Heart left ventricle (tissue), 16 donors: ENCODE measurements around the gene TERT. TPM values are rescaled to one million over a fixed set of nuclear protein-coding genes. Genes with fewer than 3 reads are reported as not detected.

ENCODE experiments used
- ATAC-seq, 4 donors: fragments of 200-7000 bp; cut with Tn5 transposase; one replicate each; pipeline ENCODE4 v1.9.1; 2020 to 2022; ENCODE audit warnings: moderate library complexity in 4 of 4, mild to moderate bottlenecking in 3 of 4, moderate number of reproducible peaks in 1 of 4
- DNase-seq, 5 donors: peaks; one replicate each; pipeline ENCODE4 v3.0.0-alpha.2; 2020
- H3K27ac ChIP-seq, 12 donors: fragments of 200-600 bp; sonication (generic) in 4 of 12; one replicate each; pipeline versions ENCODE4 v1.5.0 to v1.8.0; 2016 to 2022; ENCODE audit warnings: mild to moderate bottlenecking in 2 of 12
- H3K27me3 ChIP-seq, 9 donors: fragments of 200-600 bp; sonication (generic) in 2 of 9; one replicate each; pipeline versions ENCODE4 v1.5.1 to v1.8.0; 2016 to 2022; ENCODE audit warnings: mild to moderate bottlenecking in 3 of 9
- H3K36me3 ChIP-seq, 9 donors: fragments of 200-600 bp; sonication (generic) in 2 of 9; one replicate each; pipeline versions ENCODE4 v1.5.0 to v1.8.0; 2018 to 2022; ENCODE audit warnings: mild to moderate bottlenecking in 2 of 9
- H3K4me1 ChIP-seq, 12 donors: fragments of 200-600 bp; sonication (generic) in 4 of 12; one replicate each; pipeline versions ENCODE4 v1.5.0 to v1.8.0; 2016 to 2022; ENCODE audit warnings: mild to moderate bottlenecking in 3 of 12
- H3K4me3 ChIP-seq, 12 donors: fragments of 200-600 bp; sonication (generic) in 4 of 12; one replicate each; pipeline versions ENCODE4 v1.5.0 to v1.8.0; 2017 to 2022; ENCODE audit warnings: mild to moderate bottlenecking in 9 of 12, moderate library complexity in 4 of 12
- H3K9me3 ChIP-seq, 12 donors: fragments of 200-600 bp; sonication (generic) in 4 of 12; one replicate each; pipeline versions ENCODE4 v1.5.0 to v1.8.0; 2016 to 2022; ENCODE audit warnings: mild to moderate bottlenecking in 1 of 12
- POLR2A ChIP-seq, 2 donors: fragments of 450-650 bp; IDR thresholded peaks; one replicate each; pipeline ENCODE4 v1.6.1; 2017; ENCODE audit warnings: antibody characterized with exemption in 2 of 2, mild to moderate bottlenecking in 2 of 2, moderate library complexity in 2 of 2
- WGBS, 4 donors: extraction: QIAGEN DNeasy Blood & Tissue Kit in 2 of 4; methylation state at CpG; one replicate each; pipeline versions ENCODE4 v1.1.5 to v1.1.7; 2013 to 2018; 5-methylcytosine and 5-hydroxymethylcytosine counted together
- intact Hi-C, 10 donors: fragments of 100-400 bp; cut with DNase I; formaldehyde crosslinking; loops; one replicate each; pipeline versions ENCODE4 v1.11.1 to v1.14.2; 2022
- polyA plus RNA-seq, 2 donors: library from polyadenylated mRNA; stranded (reverse); fragments of 200-250 nt; gene quantifications; one replicate each; pipeline ENCODE4 v1.2.3, GENCODE V29; 2013
- total RNA-seq, 9 donors: library from RNA; depleted of rRNA in 2 of 9; stranded (reverse); fragments of >200 nt in 2 of 9; fragmentation: NEBNext Ultra II Directional in 3 of 9; extraction: Animal tissue kit (Norgen Biotek cat#: 25700) in 3 of 9; gene quantifications; one replicate each; pipeline versions ENCODE4 v1.1.0 to v1.2.4, GENCODE V29; 2016 to 2023
- TF ChIP-seq, protein P1 (sequence below), 12 donors: fragments of 200-600 bp; sonication (generic) in 4 of 12; IDR thresholded peaks; one replicate each; pipeline versions ENCODE4 v1.5.0 to v1.8.0; 2018 to 2022; ENCODE audit warnings: antibody characterized with exemption in 12 of 12, mild to moderate bottlenecking in 5 of 12
- donor health status: ischemic (EF 13 %, LVEDD 7.1; RV severe dilation, severe dysfunction).
- donor health status: healthy with polysubstance abuse.
- donor health status: DM: no; HTN: yes; CAD: no.
- donor health status: DM: no; HTN: no; CAD: no.
- donor health status: ischemic (EF 25% LVEDD 6.9; RV normal size, moderate dysfunction).
- donor health status: ischemic (EF 25% LVEDD 5.7; RV mildly dilated, moderate dysfunction).
- donor health status: healthy.
- donor health status: DM: yes; HTN: yes; CAD: no.
- donor health status: ischemic (EF 35%, LVEDD 5.7; RV mildly dilated, moderate dysfunction).
- donor health status: nonischemic (EF 11% LVEDD 7.7; RV severe dilation, severe dysfunction).
- donor health status: DM: yes; HTN: yes; CAD: no.
- donor health status: PGD.
- donor health status: ischemic (EF 29% LVEDD 5.4; RV normal size, mild dysfunction).
- donor health status: nonischemic (EF 23%, LVEDD 6.1; RV moderate dilation, normal function).

TERT gene
- total and polyA plus RNA-seq, 11 donors: not detected

DNA sequence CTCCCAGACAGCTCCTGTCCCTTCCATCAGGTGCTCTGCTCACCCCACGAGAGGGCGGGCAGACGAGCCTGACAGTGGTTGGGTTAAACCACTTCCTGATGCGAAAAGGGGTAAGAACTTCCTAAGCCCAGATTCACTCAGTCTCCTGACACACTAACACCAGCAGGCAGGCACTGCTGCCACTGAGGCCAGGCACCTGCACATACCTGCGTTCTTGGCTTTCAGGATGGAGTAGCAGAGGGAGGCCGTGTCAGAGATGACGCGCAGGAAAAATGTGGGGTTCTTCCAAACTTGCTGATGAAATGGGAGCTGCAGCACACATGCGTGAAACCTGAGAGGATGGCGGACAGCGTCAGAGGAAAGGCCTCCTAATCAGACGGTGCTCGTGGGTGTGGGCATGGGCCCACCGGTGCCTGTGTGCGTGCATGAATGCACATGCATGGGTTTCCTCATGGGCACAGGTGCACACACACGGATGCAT, 39.7 kb downstream of the TERT start:
- intact Hi-C loops: no loop called here
- Histone ChIP-seq H3K27me3 (peaks cover 0 to 21% (median 0%) of the 10 kb centered on the region in 9 donors), H3K36me3 (no peaks in the 10 kb centered on the region), H3K4me1 (no peaks in the 10 kb centered on the region), H3K4me3 (no peak overlapping the region), H3K9me3 (no peaks in the 10 kb centered on the region), H3K27ac (no peak overlapping the region)
- WGBS, 4 donors: 72 to 80% (median 76%) methylated on average over 16 of the region's 16 CpGs
- TF ChIP-seq, protein P1, sequence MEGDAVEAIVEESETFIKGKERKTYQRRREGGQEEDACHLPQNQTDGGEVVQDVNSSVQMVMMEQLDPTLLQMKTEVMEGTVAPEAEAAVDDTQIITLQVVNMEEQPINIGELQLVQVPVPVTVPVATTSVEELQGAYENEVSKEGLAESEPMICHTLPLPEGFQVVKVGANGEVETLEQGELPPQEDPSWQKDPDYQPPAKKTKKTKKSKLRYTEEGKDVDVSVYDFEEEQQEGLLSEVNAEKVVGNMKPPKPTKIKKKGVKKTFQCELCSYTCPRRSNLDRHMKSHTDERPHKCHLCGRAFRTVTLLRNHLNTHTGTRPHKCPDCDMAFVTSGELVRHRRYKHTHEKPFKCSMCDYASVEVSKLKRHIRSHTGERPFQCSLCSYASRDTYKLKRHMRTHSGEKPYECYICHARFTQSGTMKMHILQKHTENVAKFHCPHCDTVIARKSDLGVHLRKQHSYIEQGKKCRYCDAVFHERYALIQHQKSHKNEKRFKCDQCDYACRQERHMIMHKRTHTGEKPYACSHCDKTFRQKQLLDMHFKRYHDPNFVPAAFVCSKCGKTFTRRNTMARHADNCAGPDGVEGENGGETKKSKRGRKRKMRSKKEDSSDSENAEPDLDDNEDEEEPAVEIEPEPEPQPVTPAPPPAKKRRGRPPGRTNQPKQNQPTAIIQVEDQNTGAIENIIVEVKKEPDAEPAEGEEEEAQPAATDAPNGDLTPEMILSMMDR (IDR thresholded peaks at IDR 0.05): no peak
- no peak for TF ChIP-seq POLR2A (IDR thresholded peaks at IDR 0.05)
- ATAC-seq: no peak
- DNase-seq: no peak

- 78 to 84% (median 81%) methylated on average over 12 to 19 of the region's 19 CpGs for WGBS, 4 donors
- H3K4me3 ChIP-seq: no peak overlapping the region
- no peak for DNase-seq
- intact Hi-C loops: no loop called here
- H3K27ac ChIP-seq: no peak overlapping the region
- no peaks in the 10 kb centered on the region for H3K9me3 ChIP-seq
- TF ChIP-seq, protein P1 (IDR thresholded peaks at IDR 0.05): no peak
- no peak for TF ChIP-seq POLR2A (IDR thresholded peaks at IDR 0.05)
- no peak for ATAC-seq
- H3K4me1 ChIP-seq: no peaks in the 10 kb centered on the region
- H3K36me3 ChIP-seq: no peaks in the 10 kb centered on the region
- peaks cover 0 to 30% (median 0%) of the 10 kb centered on the region in 9 donors for H3K27me3 ChIP-seq
Measured at GRCh38 chr5:1254196-1254595, 40.7 kb downstream of the TERT start.

- peaks cover 0 to 36% (median 0%) of the 10 kb centered on the region in 9 donors for H3K27me3 ChIP-seq
- ATAC-seq (no peak), DNase-seq (no peak)
- no peaks in the 10 kb centered on the region for H3K36me3 ChIP-seq
- no peaks in the 10 kb centered on the region for H3K4me1 ChIP-seq
- H3K9me3 ChIP-seq: no peaks in the 10 kb centered on the region
- intact Hi-C loops: no loop called here
- no peak overlapping the region for H3K4me3 ChIP-seq
- H3K27ac ChIP-seq: no peak overlapping the region
- TF ChIP-seq, protein P1 (IDR thresholded peaks at IDR 0.05): no peak
- TF ChIP-seq POLR2A (IDR thresholded peaks at IDR 0.05): no peak
- WGBS, 4 donors: 80 to 85% (median 83%) methylated on average over 15 to 33 of the region's 33 CpGs
Measured at GRCh38 chr5:1253456-1254105, 41.3 kb downstream of the TERT start.

- no peak for TF ChIP-seq POLR2A (IDR thresholded peaks at IDR 0.05)
- TF ChIP-seq, protein P1 (IDR thresholded peaks at IDR 0.05): no peak
- H3K36me3 ChIP-seq: no peaks in the 10 kb centered on the region
- no peaks in the 10 kb centered on the region for H3K4me1 ChIP-seq
- peaks cover 0 to 43% (median 0%) of the 10 kb centered on the region in 9 donors for H3K27me3 ChIP-seq
- no peaks in the 10 kb centered on the region for H3K9me3 ChIP-seq
- intact Hi-C loops: no loop called here
- ATAC-seq (no peak), DNase-seq (no peak)
- H3K27ac ChIP-seq: no peak overlapping the region
- no peak overlapping the region for H3K4me3 ChIP-seq
- WGBS, 4 donors: 87 to 91% (median 89%) methylated on average over 7 to 9 of the region's 9 CpGs
Measured at GRCh38 chr5:1252681-1253080, 42.2 kb downstream of the TERT start.
